Stromal cell of bone marrow (primary cell): ENCODE data around the gene EMILIN1.

Experiments
- DNase-seq: peaks from one replicate; pipeline ENCODE4 v3.0.0-alpha.2; 2012; ENCODE audit warnings: low read depth

Gene EMILIN1

GRCh38 chr2:27080140-27080469 lies 1.7 kb downstream of the EMILIN1 start:
- DNase-seq = no peak

GRCh38 chr2:27080603-27080936 lies 2.2 kb downstream of the EMILIN1 start:
- DNase-seq = no peak

GRCh38 chr2:27081984-27082772 lies 3.8 kb downstream of the EMILIN1 start:
- DNase-seq = no peak

GRCh38 chr2:27082773-27083409 lies 4.5 kb downstream of the EMILIN1 start:
- DNase-seq = no peak

- no peak for DNase-seq
Observed at GRCh38 chr2:27083410-27084296, 5.2 kb downstream of the EMILIN1 start.

- DNase-seq = no peak
Observed at GRCh38 chr2:27084297-27085061, 6.1 kb downstream of the EMILIN1 start.

GRCh38 chr2:27085062-27085672 lies 6.8 kb downstream of the EMILIN1 start:
- DNase-seq = no peak

GRCh38 chr2:27085673-27086089 lies 7.3 kb downstream of the EMILIN1 start:
- peak; percentile 47 for DNase-seq

GRCh38 chr2:27086090-27086723 lies 7.8 kb downstream of the EMILIN1 start:
- peak; percentile 79 for DNase-seq

GRCh38 chr2:27086724-27087593 lies 8.5 kb downstream of the EMILIN1 start, which contains the start of gene KHK:
KHK (plus strand) TSS chr2:27086772; CDS start chr2:27087260, 488 bp downstream.
- DNase-seq = no peak

- no peak for DNase-seq
Observed at GRCh38 chr2:27087823-27088410, 9.5 kb downstream of the EMILIN1 start.

GRCh38 chr2:27088634-27089033 lies 10.2 kb downstream of the EMILIN1 start:
- DNase-seq = no peak

GRCh38 chr2:27089111-27089954 lies 10.9 kb downstream of the EMILIN1 start:
- no peak for DNase-seq

- no peak for DNase-seq
Observed at GRCh38 chr2:27091746-27092695, 13.6 kb downstream of the EMILIN1 start.

GRCh38 chr2:27092696-27093429 lies 14.4 kb downstream of the EMILIN1 start:
- DNase-seq = no peak

GRCh38 chr2:27093430-27094352 lies 15.3 kb downstream of the EMILIN1 start:
- no peak for DNase-seq
